ENCODE measurements around the gene FOXA1. TPM values are rescaled to one million over a fixed set of nuclear protein-coding genes. Genes with fewer than 3 reads are reported as not detected.

Gene FOXA1
- total and polyA plus RNA-seq, 9 donors: 0.12 to 2.9 (median 0.31) TPM; not detected in 6

GRCh38 chr14:37615582-37616289 lies 20.7 kb upstream of the FOXA1 start:
- intact Hi-C loops (cut with DNase I): no loop called here
- Histone ChIP-seq H3K9me3 (no peaks in the 10 kb centered on the region), H3K27me3 (no peaks in the 10 kb centered on the region), H3K4me1 (ENCODE audit: insufficient read depth) (no peaks in the 10 kb centered on the region), H3K36me3 (no peaks in the 10 kb centered on the region), H3K4me3 (no peak overlapping the region), H3K27ac (no peak overlapping the region)
- DNase-seq: no peak
- no peak for TF ChIP-seq POLR2A (IDR thresholded peaks at IDR 0.05)
- WGBS, 3 donors: 91 to 95% (median 93%) methylated on average over 3 of the region's 3 CpGs

GRCh38 chr14:37610945-37611523 lies 16.0 kb upstream of the FOXA1 start:
- WGBS, 3 donors: 4 to 6% (median 4%) methylated on average over 49 to 52 of the region's 52 CpGs
- no peak for TF ChIP-seq CTCF (IDR thresholded peaks at IDR 0.05)
- no peak for TF ChIP-seq EP300 (IDR thresholded peaks at IDR 0.05)
- no peak for TF ChIP-seq POLR2A (IDR thresholded peaks at IDR 0.05)
- no peaks in the 10 kb centered on the region for H3K4me1 ChIP-seq (ENCODE audit: insufficient read depth)
- H3K36me3 ChIP-seq: no peaks in the 10 kb centered on the region
- no peak overlapping the region for H3K27ac ChIP-seq
- DNase-seq: no peak
- H3K27me3 ChIP-seq: no peaks in the 10 kb centered on the region
- intact Hi-C loops (cut with DNase I): no loop called here
- no peaks in the 10 kb centered on the region for H3K9me3 ChIP-seq
- no peak overlapping the region for H3K4me3 ChIP-seq

GRCh38 chr14:37608649-37609048 lies 13.6 kb upstream of the FOXA1 start:
- Histone ChIP-seq H3K36me3 (no peaks in the 10 kb centered on the region), H3K4me1 (ENCODE audit: insufficient read depth) (no peaks in the 10 kb centered on the region), H3K4me3 (no peak overlapping the region), H3K27me3 (no peaks in the 10 kb centered on the region), H3K9me3 (no peaks in the 10 kb centered on the region), H3K27ac (no peak overlapping the region)
- intact Hi-C loops (cut with DNase I): no loop called here
- DNase-seq: no peak
- 77 to 87% (median 81%) methylated on average over 3 of the region's 3 CpGs for WGBS, 3 donors
- TF ChIP-seq POLR2A (IDR thresholded peaks at IDR 0.05) (no peak), EP300 (IDR thresholded peaks at IDR 0.05) (no peak), CTCF (IDR thresholded peaks at IDR 0.05) (no peak)

GRCh38 chr14:37606678-37607077 lies 11.6 kb upstream of the FOXA1 start:
- Histone ChIP-seq H3K27me3 (no peaks in the 10 kb centered on the region), H3K27ac (no peak overlapping the region), H3K4me3 (no peak overlapping the region), H3K36me3 (no peaks in the 10 kb centered on the region), H3K4me1 (ENCODE audit: insufficient read depth) (no peaks in the 10 kb centered on the region), H3K9me3 (no peaks in the 10 kb centered on the region)
- intact Hi-C loops (cut with DNase I): no loop called here
- DNase-seq: no peak
- TF ChIP-seq EP300 (IDR thresholded peaks at IDR 0.05) (no peak), CTCF (IDR thresholded peaks at IDR 0.05) (no peak), POLR2A (IDR thresholded peaks at IDR 0.05) (no peak)

GRCh38 chr14:37603688-37604251 lies 8.7 kb upstream of the FOXA1 start:
- no peaks in the 10 kb centered on the region for H3K4me1 ChIP-seq (ENCODE audit: insufficient read depth)
- H3K36me3 ChIP-seq: no peaks in the 10 kb centered on the region
- no peak for TF ChIP-seq CTCF (IDR thresholded peaks at IDR 0.05)
- DNase-seq: no peak
- no peaks in the 10 kb centered on the region for H3K27me3 ChIP-seq
- intact Hi-C loops (cut with DNase I): no loop called here
- H3K9me3 ChIP-seq: no peaks in the 10 kb centered on the region
- H3K4me3 ChIP-seq: no peak overlapping the region
- H3K27ac ChIP-seq: no peak overlapping the region
- 70 to 80% (median 78%) methylated on average over 9 of the region's 9 CpGs for WGBS, 3 donors
